ENCODE measurements around the gene CRTAC1. TPM values are rescaled to one million over a fixed set of nuclear protein-coding genes. Genes with fewer than 3 reads are reported as not detected.

The CRTAC1 gene
- total RNA-seq, 1 experiment from 2014 or later, result 0.46 TPM

DNA sequence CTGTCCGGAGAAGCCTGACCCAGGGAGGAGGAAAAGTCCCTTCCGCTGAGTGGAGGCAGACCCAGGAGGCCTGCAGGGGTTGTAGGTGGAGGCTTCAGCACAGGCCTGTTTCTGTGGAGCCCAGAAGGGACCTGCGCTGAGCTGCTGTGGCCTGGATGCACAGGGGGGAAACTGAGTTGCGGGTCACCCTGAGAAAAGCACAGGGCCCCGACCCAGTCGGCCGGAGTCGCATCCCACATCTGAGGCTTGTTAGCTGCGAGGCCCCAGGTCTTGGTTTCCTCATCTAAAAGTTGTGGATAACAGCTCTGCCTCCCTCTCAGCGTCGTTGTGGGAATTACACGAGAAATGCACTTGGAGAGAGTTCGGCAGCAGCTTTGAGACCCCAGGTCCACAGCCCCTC, 104.4 kb downstream of the CRTAC1 start:
- WGBS (ENCODE audit: extremely low coverage, insufficient read length, low lambda C conversion rate), result no CpG with 5 or more reads among the region's 13 CpGs
- H3K4me1 Mint-ChIP-seq, result no peaks in the 10 kb centered on the region
- no peak overlapping the region for H3K4me2 ChIP-seq (ENCODE audit: insufficient read depth, insufficient read length, low read length)
- no peak overlapping the region for H3T11ph ChIP-seq (ENCODE audit: low read length)
- no peak overlapping the region for H3K27ac Mint-ChIP-seq
- H2BK12ac ChIP-seq (ENCODE audit: insufficient read length, low read depth, low read length), result no peak overlapping the region
- no peak overlapping the region for H4K5ac ChIP-seq (ENCODE audit: insufficient read length, low read depth, low read length)
- H3K36me3 Mint-ChIP-seq (ENCODE audit: insufficient read depth in 1 of 3, low read depth in 3 of 3), result no peaks in the 10 kb centered on the region
- H3K18ac ChIP-seq (ENCODE audit: insufficient read length, low read depth, low read length), result no peak overlapping the region
- H3K27me3 ChIP-seq (ENCODE audit: insufficient read depth, low read length), result no peaks in the 10 kb centered on the region
- H2BK120ac ChIP-seq (ENCODE audit: low read depth, low read length, poor library complexity, severe bottlenecking), result no peak overlapping the region
- no peaks in the 10 kb centered on the region for H4K20me1 ChIP-seq (ENCODE audit: control insufficient read depth, insufficient read depth, insufficient read length)
- peaks cover 21% of the 10 kb centered on the region for H3K27me3 Mint-ChIP-seq (ENCODE audit: low read depth)
- no peak overlapping the region for H3K56ac ChIP-seq (ENCODE audit: insufficient read length, low read depth, low read length)
- H2BK15ac ChIP-seq (ENCODE audit: low read depth, low read length), result no peak overlapping the region
- no peak overlapping the region for H4K91ac ChIP-seq (ENCODE audit: insufficient read length, low read depth, low read length)
- no peak for DNase-seq
- TF ChIP-seq CTCF (conservative IDR thresholded peaks at IDR 0.05), result no peak
- no peaks in the 10 kb centered on the region for H3K4me1 ChIP-seq (ENCODE audit: insufficient read depth, low read length)
- H3K9ac ChIP-seq (ENCODE audit: extremely low read depth, insufficient read length, low read length), result no peak overlapping the region
- peaks cover 2% of the 10 kb centered on the region for H3K23me2 ChIP-seq (ENCODE audit: insufficient read length, low read depth, low read length, poor library complexity, severe bottlenecking)
- no peak overlapping the region for H4K8ac ChIP-seq (replicated peaks; ENCODE audit: insufficient read length, low read depth, low read length)
- H3K14ac ChIP-seq (ENCODE audit: insufficient read depth, low read length), result no peak overlapping the region
- H3K79me1 ChIP-seq (ENCODE audit: insufficient read depth, low read depth, low read length, poor library complexity, severe bottlenecking), result no peaks in the 10 kb centered on the region
- no peak overlapping the region for H3K4me3 Mint-ChIP-seq
- no peaks in the 10 kb centered on the region for H3K79me2 ChIP-seq (ENCODE audit: insufficient read depth, low read length)
- no peaks in the 10 kb centered on the region; a peak in 1 of 5 replicates for H3K9me3 Mint-ChIP-seq
- no peak overlapping the region for H2AK5ac ChIP-seq (ENCODE audit: insufficient read length, low read length)
- no peak overlapping the region for H2BK5ac ChIP-seq (ENCODE audit: insufficient read length, low read length)
- H3K9me3 ChIP-seq (ENCODE audit: control insufficient read depth, low read depth, low read length), result no peaks in the 10 kb centered on the region
- no peak overlapping the region for H3K4ac ChIP-seq (ENCODE audit: low read depth, low read length)
- H3K27ac ChIP-seq (ENCODE audit: insufficient read length, low read depth, low read length), result no peak overlapping the region
- H3K23ac ChIP-seq (ENCODE audit: insufficient read length, low read depth, low read length), result no peak overlapping the region
- H2BK20ac ChIP-seq (ENCODE audit: low read depth, low read length, poor library complexity, severe bottlenecking), result no peak overlapping the region
- H2AFZ ChIP-seq (ENCODE audit: low read length), result no peak overlapping the region

All from H9 (cell line).